ENCODE data around the gene GNA15. TPM values are rescaled to one million over a fixed set of nuclear protein-coding genes. Genes with fewer than 3 reads are reported as not detected.
"Not testable (repeated sequence)": the region's sequence is repeated elsewhere in the genome, so short reads cannot be mapped to it uniquely, and the experiment has no call there.

Gene GNA15
- total and polyA plus RNA-seq, 7 donors = 0.55 to 6.0 (median 4.6) TPM

GRCh38 chr19:3163230-3163886 is 27.5 kb downstream of the GNA15 start:
- TF ChIP-seq CTCF (IDR thresholded peaks at IDR 0.05) (peak; percentile 76 to 95 (median 88)), EP300 (IDR thresholded peaks at IDR 0.05) (no peak)
- DNase-seq = peak; percentile 82
- Histone ChIP-seq H3K9me3 (no peaks in the 10 kb centered on the region), H3K4me3 (no peak overlapping the region), H3K27ac (no peak overlapping the region), H3K27me3 (no peaks in the 10 kb centered on the region), H3K4me1 (peaks cover 0 to 5% (median 2%) of the 10 kb centered on the region in 4 donors), H3K36me3 (no peaks in the 10 kb centered on the region)
- intact Hi-C loops (cut with DNase I) = loop anchor here (2.0 to 5.0 kb wide), 3 partner anchors 86 to 277 kb away; no protein-coding TSS in a partner anchor
- 9 to 29% methylated on average over 27 of the region's 27 CpGs for WGBS, 2 donors

GRCh38 chr19:3163943-3164342 is 28.1 kb downstream of the GNA15 start:
- H3K4me1 ChIP-seq = peaks cover 0 to 5% (median 2%) of the 10 kb centered on the region in 4 donors
- no peaks in the 10 kb centered on the region for H3K36me3 ChIP-seq
- H3K4me3 ChIP-seq = no peak overlapping the region
- intact Hi-C loops (cut with DNase I) = loop anchor here (2.0 to 5.0 kb wide), 3 partner anchors 87 to 277 kb away; no protein-coding TSS in a partner anchor
- no peak overlapping the region for H3K27ac ChIP-seq
- TF ChIP-seq POLR2A (IDR thresholded peaks at IDR 0.05) = no peak
- no peak for TF ChIP-seq CTCF (IDR thresholded peaks at IDR 0.05)
- no peak for TF ChIP-seq POLR2AphosphoS5 (IDR thresholded peaks at IDR 0.05)
- no peak for TF ChIP-seq EP300 (IDR thresholded peaks at IDR 0.05)
- 22 to 62% methylated on average over 7 of the region's 7 CpGs for WGBS, 2 donors
- H3K9me3 ChIP-seq = no peaks in the 10 kb centered on the region
- H3K27me3 ChIP-seq = no peaks in the 10 kb centered on the region
- DNase-seq = no peak

- H3K27me3 ChIP-seq = no peaks in the 10 kb centered on the region
- intact Hi-C loops (cut with DNase I) = no loop called here
- H3K36me3 ChIP-seq = no peaks in the 10 kb centered on the region
- H3K27ac ChIP-seq = no peak overlapping the region
- H3K9me3 ChIP-seq = no peaks in the 10 kb centered on the region
- WGBS, 2 donors = 74 to 80% methylated on average over 13 of the region's 13 CpGs
- H3K4me1 ChIP-seq = peaks cover 0 to 5% (median 2%) of the 10 kb centered on the region in 4 donors
- TF ChIP-seq CTCF (IDR thresholded peaks at IDR 0.05) (no peak), EP300 (IDR thresholded peaks at IDR 0.05) (no peak), POLR2A (IDR thresholded peaks at IDR 0.05) (no peak), POLR2AphosphoS5 (IDR thresholded peaks at IDR 0.05) (no peak)
- no peak for DNase-seq
- H3K4me3 ChIP-seq = no peak overlapping the region
These were observed 31.9 kb downstream of the GNA15 start for GRCh38 chr19:3167533-3168272.

- Histone ChIP-seq H3K36me3 (no peaks in the 10 kb centered on the region), H3K9me3 (no peaks in the 10 kb centered on the region), H3K27me3 (no peaks in the 10 kb centered on the region), H3K27ac (no peak overlapping the region), H3K4me1 (no peaks in the 10 kb centered on the region), H3K4me3 (no peak overlapping the region)
- intact Hi-C loops (cut with DNase I) = no loop called here
- DNase-seq = no peak
- 75 to 84% methylated on average over 15 of the region's 15 CpGs for WGBS, 2 donors
- no peak for TF ChIP-seq POLR2A (IDR thresholded peaks at IDR 0.05)
- no peak for TF ChIP-seq CTCF (IDR thresholded peaks at IDR 0.05)
- no peak for TF ChIP-seq EP300 (IDR thresholded peaks at IDR 0.05)
- TF ChIP-seq POLR2AphosphoS5 (IDR thresholded peaks at IDR 0.05) = no peak
These were observed 36.2 kb downstream of the GNA15 start for GRCh38 chr19:3171894-3172672.

- H3K4me3 ChIP-seq; H3K27ac ChIP-seq; H3K9me3 ChIP-seq; DNase-seq; intact Hi-C loops (cut with DNase I); H3K27me3 ChIP-seq; H3K36me3 ChIP-seq; H3K4me1 ChIP-seq: not testable (repeated sequence)
- WGBS, 2 donors = 73 to 85% methylated on average over 6 of the region's 6 CpGs
These were observed 36.8 kb downstream of the GNA15 start for GRCh38 chr19:3172673-3173000.

Data from sigmoid colon (tissue), 7 donors.